Cardiac septum (tissue), 1 donor: ENCODE measurements around the gene NHEJ1. TPM values are rescaled to one million over a fixed set of nuclear protein-coding genes. Genes with fewer than 3 reads are reported as not detected.
A peak's percentile ranks its signal among the peaks of the same experiment; 100 is the strongest.

Source experiments
- DNase-seq: peaks from one replicate; pipeline ENCODE4 v3.0.0-alpha.2; 2020; ENCODE audit warnings: low spot score
- intact Hi-C: fragments of 100-400 bp; cut with DNase I; formaldehyde crosslinking; loops from one replicate; pipeline ENCODE4 v1.14.0; 2022
- total RNA-seq: library from RNA; stranded (reverse); fragmentation: NEBNext Ultra II Directional; extraction: Animal tissue kit (Norgen Biotek cat#: 25700); gene quantifications from one replicate; pipeline ENCODE4 v1.2.1, GENCODE V29; 2021
- donor health status: DM: no; HTN: no; CAD: no.

The NHEJ1 gene
- total RNA-seq, 1 donor from 2014 or later, result 6.7 TPM

DNA sequence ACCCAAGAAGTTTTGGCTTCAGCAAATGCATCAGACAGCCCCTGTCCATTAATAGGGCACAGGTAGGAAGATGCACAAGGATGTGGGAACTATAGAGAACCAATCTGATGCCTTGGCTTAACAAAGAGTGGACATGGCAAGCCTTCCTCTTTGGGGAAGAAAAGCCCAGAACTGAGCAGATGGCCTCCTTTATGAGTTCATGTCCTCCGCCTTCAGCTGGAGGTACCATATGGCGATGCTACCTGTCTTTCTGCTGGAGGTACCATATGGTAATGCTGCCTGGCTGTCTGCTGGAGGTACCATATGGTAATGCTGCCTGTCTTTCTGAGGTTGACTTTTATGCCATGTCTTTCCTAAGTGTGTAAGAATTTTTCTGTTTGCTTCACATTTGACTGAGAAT is 23.5 kb upstream of the NHEJ1 start:
- DNase-seq, result no peak
- intact Hi-C loops, result no loop called here

GRCh38 chr2:219183151-219183772 is 22.6 kb upstream of the NHEJ1 start:
- intact Hi-C loops, result no loop called here

GRCh38 chr2:219182331-219183150 is 21.9 kb upstream of the NHEJ1 start:
- intact Hi-C loops, result no loop called here
- DNase-seq, result no peak

More at GRCh38 chr2:219183151-219183772, 22.6 kb upstream of the NHEJ1 start:
- no peak for DNase-seq

GRCh38 chr2:219181531-219181930 is 20.9 kb upstream of the NHEJ1 start:
- no peak for DNase-seq
- intact Hi-C loops, result no loop called here

- no peak for DNase-seq
- intact Hi-C loops, result no loop called here
Observed at GRCh38 chr2:219180961-219181360, 20.3 kb upstream of the NHEJ1 start.

- DNase-seq, result no peak
- intact Hi-C loops, result loop anchor here (2.0 to 5.0 kb wide), 2 partner anchors 39 to 207 kb away; partner anchors contain the start of genes ABCB6 and DNPEP
Observed at GRCh38 chr2:219179601-219180465, 19.2 kb upstream of the NHEJ1 start.

GRCh38 chr2:219178377-219179175 is 18.0 kb upstream of the NHEJ1 start:
- peak; percentile 83 for DNase-seq
- intact Hi-C loops, result loop anchor here (2.0 to 5.0 kb wide), 2 partner anchors 40 to 209 kb away; partner anchors contain the start of genes ABCB6 and DNPEP

GRCh38 chr2:219177552-219178376 is 17.1 kb upstream of the NHEJ1 start, which contains the start of gene RETREG2:
TSS of gene RETREG2 (plus strand) at chr2:219178275. CDS start at chr2:219178353, 78 bp downstream.
- DNase-seq, result peak; percentile 92
- intact Hi-C loops, result loop anchor here (1.0 to 5.0 kb wide), 5 partner anchors 17 to 210 kb away; partner anchors contain the start of genes ABCB6, DNAJB2, DNPEP and NHEJ1

DNA sequence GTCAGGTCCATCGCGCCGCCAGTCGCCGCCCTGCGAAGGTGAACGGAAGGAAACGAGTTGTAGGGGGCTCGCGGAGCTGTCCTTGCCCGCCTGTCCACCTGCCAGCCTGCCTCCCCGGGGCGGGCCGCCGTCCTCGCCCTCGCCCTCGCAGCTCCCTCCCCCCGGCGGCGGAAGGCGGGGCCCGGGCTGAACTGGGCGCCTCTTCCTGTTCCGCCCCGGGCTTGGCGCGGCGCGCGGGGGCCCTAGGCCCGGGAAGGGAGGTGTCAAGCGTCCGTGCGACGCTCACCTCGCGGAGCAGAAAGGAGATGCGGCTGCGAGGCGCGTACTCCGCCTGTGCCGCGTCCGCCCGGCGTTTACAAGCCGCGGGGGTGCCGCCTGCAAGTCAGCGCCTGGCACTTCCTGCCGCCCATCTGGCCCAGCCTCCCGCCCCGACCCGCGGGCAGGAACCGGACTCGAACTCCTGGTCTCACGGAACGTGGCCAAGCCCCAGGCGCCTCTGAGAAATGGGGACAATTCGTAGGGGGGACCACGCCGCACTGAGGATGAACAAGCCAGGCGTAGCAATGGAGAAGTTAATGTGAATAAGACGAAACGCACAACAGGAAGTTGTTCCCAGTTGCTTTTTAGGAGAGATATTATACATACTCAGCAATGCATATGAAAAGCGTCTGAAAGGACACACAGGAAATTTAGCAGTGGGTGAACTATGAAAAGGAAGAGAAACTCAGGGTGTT is 16.4 kb upstream of the NHEJ1 start, which contains the start of gene CNPPD1:
Gene CNPPD1, minus strand, starts transcription at position 108 of the 734 bp plus-strand sequence. Its CDS starts 97 bp downstream, at position 11.
- intact Hi-C loops, result loop anchor here (1.0 to 5.0 kb wide), 5 partner anchors 17 to 210 kb away; partner anchors contain the start of genes DNAJB2, DNPEP, NHEJ1 and ZFAND2B
- peak; percentile 94 for DNase-seq

DNA sequence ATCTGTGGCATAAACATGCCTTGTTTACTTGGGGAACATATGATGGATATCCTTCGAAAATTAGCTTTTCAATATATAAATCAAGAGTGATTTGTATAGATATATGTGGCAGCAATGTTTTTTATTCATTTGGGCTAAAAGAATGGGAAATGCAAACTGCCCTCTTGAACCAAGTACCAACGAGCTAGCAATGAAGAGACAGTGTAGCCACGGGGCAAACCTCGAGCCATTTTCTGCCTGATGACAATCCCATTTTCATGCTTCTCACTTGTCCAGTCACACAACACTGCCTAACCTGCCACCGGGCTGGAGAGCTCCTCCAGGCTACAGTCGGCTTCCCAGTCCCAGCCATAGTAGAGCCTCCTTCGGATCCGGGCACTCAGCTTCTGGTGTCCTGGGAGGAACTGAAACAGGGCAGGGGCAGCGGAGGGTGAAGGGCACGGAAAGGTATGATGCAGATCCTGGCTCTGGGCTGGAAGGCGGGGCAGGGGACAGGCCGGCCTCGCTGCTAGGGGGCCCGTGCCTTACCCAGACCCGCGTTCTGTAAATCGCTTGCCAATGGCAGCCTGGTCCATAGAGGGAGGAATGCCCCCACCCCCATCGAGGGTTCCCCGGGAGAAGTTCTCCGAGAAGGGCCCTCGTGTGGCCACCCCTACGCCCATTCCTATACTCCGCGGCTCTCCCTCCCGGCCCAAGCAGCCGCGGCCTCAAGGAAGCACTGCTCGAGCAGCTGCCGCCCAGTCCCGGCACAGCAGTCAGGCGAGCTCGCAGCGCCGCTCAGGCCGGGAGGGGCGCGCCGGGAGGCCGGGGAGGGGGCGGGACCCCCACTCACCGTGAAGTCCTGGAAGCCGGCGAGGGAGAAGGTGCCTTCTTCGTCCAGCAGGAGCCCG is 15.6 kb upstream of the NHEJ1 start:
- DNase-seq, result peak; percentile 80
- intact Hi-C loops, result loop anchor here (1.0 to 5.0 kb wide), 3 partner anchors 31 to 211 kb away; partner anchors contain the start of genes DNPEP and ZFAND2B

GRCh38 chr2:219175486-219175885 is 14.9 kb upstream of the NHEJ1 start:
- DNase-seq, result no peak
- intact Hi-C loops, result loop anchor here (5.0 kb wide), 1 partner anchor 212 kb away; the partner anchor contains the start of gene DNPEP

DNA sequence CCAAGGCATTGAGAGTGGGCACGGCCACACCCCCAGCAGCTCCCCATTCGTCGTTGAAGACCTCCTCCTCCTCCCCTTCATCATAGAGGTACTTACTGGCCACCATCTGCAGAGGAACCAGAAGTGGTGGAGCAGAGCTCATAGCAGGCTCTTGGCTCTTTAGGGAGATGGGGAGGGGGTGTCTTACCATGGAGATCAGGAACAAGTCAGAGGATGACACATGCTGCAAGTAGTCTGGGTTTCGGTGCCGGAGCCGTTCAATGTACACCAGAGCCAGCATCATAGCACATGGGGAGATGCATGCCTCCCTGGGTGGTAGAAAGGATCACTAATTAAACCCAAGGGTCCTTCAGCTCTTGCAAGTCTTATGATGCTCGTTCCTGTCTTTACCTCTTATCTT is 14.2 kb upstream of the NHEJ1 start:
- intact Hi-C loops, result loop anchor here (5.0 kb wide), 1 partner anchor 212 kb away; the partner anchor contains the start of gene DNPEP

GRCh38 chr2:219174146-219174545 is 13.5 kb upstream of the NHEJ1 start:
- DNase-seq, result no peak
- intact Hi-C loops, result no loop called here

More for the DNA sequence above, 14.2 kb upstream of the NHEJ1 start:
- no peak for DNase-seq

DNA sequence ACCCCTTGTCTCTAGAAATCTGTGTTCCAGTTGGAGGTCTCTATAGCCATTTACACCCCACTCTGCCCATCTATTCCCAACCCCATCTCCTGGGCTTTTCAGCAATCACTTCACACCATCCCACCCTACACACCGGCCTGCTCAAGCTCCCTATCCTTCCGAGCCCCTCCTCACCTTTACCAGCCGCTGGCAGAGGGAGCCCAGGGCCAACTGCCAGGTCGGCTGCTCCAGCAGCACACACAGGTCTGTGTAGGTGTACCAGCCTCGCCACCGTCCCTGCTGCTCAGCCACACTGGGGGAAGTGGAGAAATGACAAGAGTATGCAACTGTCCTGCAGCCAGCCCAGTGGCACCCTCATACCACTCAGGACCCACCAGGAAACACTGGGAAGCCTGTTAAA is 12.6 kb upstream of the NHEJ1 start:
- intact Hi-C loops, result no loop called here
- no peak for DNase-seq

DNA sequence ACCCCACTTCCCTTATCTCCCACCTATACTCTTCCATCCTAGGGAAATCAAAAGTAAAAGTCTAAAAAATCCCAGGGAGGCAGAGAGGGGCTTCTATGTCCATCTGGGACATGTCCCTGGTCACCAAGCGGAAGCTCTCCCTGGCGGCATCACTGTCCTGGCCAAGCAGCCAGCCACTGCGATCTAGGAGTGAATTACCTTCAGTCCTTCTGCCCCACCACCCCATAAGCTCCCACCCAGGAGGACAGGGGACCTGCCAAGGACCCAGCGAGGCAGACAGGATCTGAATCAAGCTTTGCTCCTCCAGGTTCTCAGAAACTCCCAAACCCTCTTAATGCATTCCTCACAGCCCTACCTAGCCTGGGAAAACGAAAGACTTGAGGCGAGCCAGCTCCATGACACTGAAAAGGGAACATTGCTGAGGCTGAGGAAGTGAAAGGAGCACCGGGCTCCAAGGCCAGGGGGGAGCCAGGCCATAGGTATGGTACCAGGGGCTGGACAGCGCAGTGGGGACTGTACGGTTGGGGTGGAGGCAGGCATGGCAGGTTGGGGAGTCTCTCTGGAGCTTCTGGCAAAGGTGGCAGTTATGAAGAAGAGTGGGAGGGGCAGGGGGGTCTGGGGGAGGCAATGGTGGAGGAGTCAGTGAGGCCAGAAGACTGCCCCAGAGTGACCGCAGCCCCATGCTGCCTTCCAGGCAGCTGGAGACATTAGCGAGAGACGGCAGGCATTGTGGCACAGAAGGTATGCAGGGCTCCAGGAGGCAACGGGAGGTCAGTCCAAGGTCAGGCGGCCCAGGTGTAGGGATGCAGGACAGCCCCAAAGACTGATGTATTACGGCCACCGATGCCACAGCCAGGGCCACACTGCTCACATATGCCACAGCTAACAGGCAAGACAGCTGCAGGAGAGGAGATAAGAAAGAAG is 11.9 kb upstream of the NHEJ1 start:
- intact Hi-C loops, result no loop called here
- no peak for DNase-seq
